Endodermal cell (in vitro differentiated cells): ENCODE results near the gene RDH8. TPM values are rescaled to one million over a fixed set of nuclear protein-coding genes. Genes with fewer than 3 reads are reported as not detected.

Source experiments
- DNase-seq: peaks from one replicate; pipeline ENCODE4 v3.0.0-alpha.2; 2017
- H3K27ac ChIP-seq: 2 replicates; pipeline ENCODE4 v1.5.1; 2013; ENCODE audit warnings: mild to moderate bottlenecking, low read depth, low read length, moderate library complexity
- H3K27me3 ChIP-seq: 2 replicates; pipeline ENCODE4 v1.6.1; 2013; ENCODE audit warnings: mild to moderate bottlenecking, low read length, moderate library complexity; ENCODE audit not compliant: insufficient read depth, control insufficient read depth, poor library complexity, severe bottlenecking
- H3K36me3 ChIP-seq: 2 replicates; pipeline ENCODE4 v1.7.0; 2013; ENCODE audit warnings: mild to moderate bottlenecking, low read length, moderate library complexity; ENCODE audit not compliant: control insufficient read depth, insufficient read depth
- H3K4me1 ChIP-seq: one replicate; pipeline ENCODE4 v1.7.0; 2013; ENCODE audit warnings: low read length; ENCODE audit not compliant: control insufficient read depth, insufficient read depth
- H3K4me3 ChIP-seq: 2 replicates; pipeline ENCODE4 v1.5.1; 2013; ENCODE audit warnings: mild to moderate bottlenecking, low read length, moderate library complexity
- H3K9ac ChIP-seq: 2 replicates; pipeline ENCODE4 v1.6.1; 2013; ENCODE audit warnings: mild to moderate bottlenecking, low read length, moderate library complexity; ENCODE audit not compliant: poor library complexity, severe bottlenecking; ENCODE audit errors: extremely low read depth
- H3K9me3 ChIP-seq: 2 replicates; pipeline ENCODE4 v1.6.1; 2013; ENCODE audit warnings: mild to moderate bottlenecking, low read length, moderate library complexity; ENCODE audit not compliant: control insufficient read depth
- H3K27ac Mint-ChIP-seq: 2 replicates; pipeline ENCODE4 v1.8.0; 2020; ENCODE audit warnings: mixed read lengths
- H3K27me3 Mint-ChIP-seq: 2 replicates; pipeline ENCODE4 v1.8.0; 2021; ENCODE audit warnings: mild to moderate bottlenecking, mixed read lengths; ENCODE audit not compliant: insufficient read depth
- H3K36me3 Mint-ChIP-seq: 2 replicates; pipeline ENCODE4 v1.8.0; 2020; ENCODE audit warnings: low read depth, mixed read lengths
- H3K4me1 Mint-ChIP-seq: 2 replicates; pipeline ENCODE4 v1.8.0; 2020; ENCODE audit warnings: mixed read lengths
- H3K4me3 Mint-ChIP-seq: 2 replicates; pipeline ENCODE4 v1.8.0; 2020; ENCODE audit warnings: mild to moderate bottlenecking, moderate library complexity, mixed read lengths
- H3K9me3 Mint-ChIP-seq: 2 replicates; pipeline ENCODE4 v1.8.0; 2020; ENCODE audit warnings: mild to moderate bottlenecking, mixed read lengths
- CTCF ChIP-seq: fragments of 200-600 bp; sonication (generic); conservative IDR thresholded peaks from 2 replicates; pipeline ENCODE4 v1.5.0; 2021; ENCODE audit warnings: antibody characterized with exemption, mild to moderate bottlenecking
- WGBS, 2 experiments: methylation state at CpG; one replicate each; pipeline versions ENCODE4 v1.1.5 to v1.1.7; 2013; ENCODE audit warnings: missing lambda C conversion rate in 2 of 2, mixed read lengths in 1 of 2; ENCODE audit not compliant: insufficient coverage in 1 of 2, insufficient read length in 1 of 2; 5-methylcytosine and 5-hydroxymethylcytosine counted together
- total RNA-seq, 2 donors: library from RNA; stranded (reverse); fragmentation: NEBNext Ultra II Directional in 1 of 2; extraction: Animal tissue kit (Norgen Biotek cat#: 25700) in 1 of 2; gene quantifications; 2 replicates in 1 of 2; 3 replicates in 1 of 2; pipeline ENCODE4 v1.2.1, GENCODE V29; 2021

Gene RDH8
- total RNA-seq, 2 donors from 2014 or later, result not detected

GRCh38 chr19:10049626-10050025 lies 36.3 kb downstream of the RDH8 start:
- Histone ChIP-seq H3K9ac (no peak overlapping the region), H3K27ac (no peak overlapping the region), H3K9me3 (no peaks in the 10 kb centered on the region), H3K27me3 (no peaks in the 10 kb centered on the region), H3K36me3 (no peaks in the 10 kb centered on the region), H3K4me3 (no peak overlapping the region), H3K4me1 (no peaks in the 10 kb centered on the region)
- 55% methylated on average over 2 of the region's 2 CpGs; no CpG with 5 or more reads in 1 of the 2 experiments for WGBS, 2 experiments
- Mint-ChIP-seq H3K36me3 (no peaks in the 10 kb centered on the region), H3K4me3 (no peak overlapping the region), H3K27me3 (peaks cover 46% of the 10 kb centered on the region), H3K4me1 (no peaks in the 10 kb centered on the region), H3K27ac (no peak overlapping the region), H3K9me3 (no peaks in the 10 kb centered on the region)
- no peak for TF ChIP-seq CTCF
- no peak for DNase-seq

GRCh38 chr19:10052602-10053360 lies 39.5 kb downstream of the RDH8 start:
- no peaks in the 10 kb centered on the region for H3K36me3 Mint-ChIP-seq
- Histone ChIP-seq H3K4me1 (no peaks in the 10 kb centered on the region), H3K9ac (no peak overlapping the region), H3K4me3 (no peak overlapping the region), H3K36me3 (no peaks in the 10 kb centered on the region), H3K9me3 (no peaks in the 10 kb centered on the region), H3K27me3 (peaks cover 3% of the 10 kb centered on the region), H3K27ac (no peak overlapping the region)
- no peaks in the 10 kb centered on the region for H3K9me3 Mint-ChIP-seq
- no peak overlapping the region for H3K27ac Mint-ChIP-seq
- H3K4me1 Mint-ChIP-seq, result no peaks in the 10 kb centered on the region
- TF ChIP-seq CTCF, result no peak
- no peak overlapping the region for H3K4me3 Mint-ChIP-seq
- no peak for DNase-seq
- peaks cover 34% of the 10 kb centered on the region for H3K27me3 Mint-ChIP-seq
- 82 to 85% methylated on average over 17 to 21 of the region's 21 CpGs for WGBS, 2 experiments

GRCh38 chr19:10061717-10062310 lies 48.5 kb downstream of the RDH8 start:
- H3K4me1 Mint-ChIP-seq, result no peaks in the 10 kb centered on the region
- Histone ChIP-seq H3K36me3 (no peaks in the 10 kb centered on the region), H3K9me3 (no peaks in the 10 kb centered on the region), H3K4me3 (no peak overlapping the region), H3K4me1 (no peaks in the 10 kb centered on the region), H3K9ac (no peak overlapping the region), H3K27me3 (peaks cover 23% of the 10 kb centered on the region), H3K27ac (no peak overlapping the region)
- no peaks in the 10 kb centered on the region for H3K36me3 Mint-ChIP-seq
- TF ChIP-seq CTCF, result no peak
- 34 to 40% methylated on average over 7 to 16 of the region's 21 CpGs for WGBS, 2 experiments
- H3K4me3 Mint-ChIP-seq, result no peak overlapping the region
- H3K27ac Mint-ChIP-seq, result no peak overlapping the region
- no peaks in the 10 kb centered on the region for H3K9me3 Mint-ChIP-seq
- peak; percentile 86 for DNase-seq
- H3K27me3 Mint-ChIP-seq, result peaks cover 34% of the 10 kb centered on the region
